ENCODE data around the gene MYLK4.

GRCh38 chr6:2734488-2735166, 16.1 kb downstream of the MYLK4 start:
- TF ChIP-seq POLR2AphosphoS5 (IDR thresholded peaks at IDR 0.05; ENCODE audit: borderline replicate concordance, low read depth, low read length), result no peak
- no peak for TF ChIP-seq EZH2 (IDR thresholded peaks at IDR 0.05)
- no peak for TF ChIP-seq FOXP2 (optimal IDR thresholded peaks at IDR 0.05; ENCODE audit: control extremely low read depth, extremely low read length, insufficient read depth)

Measured in SK-N-MC (cell line).